Testis (tissue), 2 donors: ENCODE measurements around the gene TMEM120A.

Experiments
- POLR2A ChIP-seq: fragments of 450-650 bp; IDR thresholded peaks from one replicate; pipeline ENCODE4 v1.6.1; 2017; ENCODE audit warnings: antibody characterized with exemption, mild to moderate bottlenecking, moderate library complexity
- TF ChIP-seq, protein P1 (sequence below), 3 experiments: fragments of 450-650 bp in 2 of 3; fragments of 200-600 bp in 1 of 3; sonication (generic) in 1 of 3; IDR thresholded peaks; one replicate each; pipeline ENCODE4 v1.5.1; 2016 to 2019; ENCODE audit warnings: antibody characterized with exemption in 3 of 3, mild to moderate bottlenecking in 2 of 3, moderate library complexity in 1 of 3

DNA sequence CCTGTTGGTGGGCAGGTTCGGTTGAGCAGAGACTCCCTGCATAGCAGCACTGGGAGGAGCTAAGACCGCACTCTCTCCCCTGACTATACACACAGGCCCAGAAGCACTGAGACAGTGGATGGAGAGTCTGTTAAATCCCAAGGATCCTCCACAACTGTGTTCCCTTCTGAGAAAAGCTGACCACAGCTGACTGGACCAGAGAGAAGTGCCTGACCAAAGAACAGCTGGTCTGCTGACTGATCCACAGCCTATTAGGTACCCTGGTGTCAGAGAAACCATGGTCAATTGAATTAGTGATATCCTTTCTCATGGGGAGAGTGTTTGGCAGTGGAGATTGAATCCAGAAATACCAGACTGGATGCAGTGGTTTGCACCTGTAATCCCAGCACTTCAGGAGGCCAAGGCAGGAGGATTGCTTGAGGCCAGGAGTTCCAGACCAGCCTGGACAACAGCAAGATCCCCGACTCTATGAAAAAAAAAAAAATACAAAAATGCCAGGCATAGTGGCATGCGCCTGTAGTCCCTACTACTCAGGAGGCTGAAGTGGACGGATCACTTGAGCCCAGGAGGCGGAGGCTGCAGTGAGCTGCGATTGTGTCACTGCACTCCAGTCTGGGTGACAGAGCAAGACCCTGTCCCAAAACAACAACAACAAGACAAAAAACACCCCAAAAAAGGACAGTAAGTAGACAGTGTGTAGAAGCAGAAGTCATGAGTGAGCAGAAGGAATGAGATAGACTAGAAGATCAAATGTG lies 27.8 kb upstream of the TMEM120A start:
- TF ChIP-seq, protein P1, sequence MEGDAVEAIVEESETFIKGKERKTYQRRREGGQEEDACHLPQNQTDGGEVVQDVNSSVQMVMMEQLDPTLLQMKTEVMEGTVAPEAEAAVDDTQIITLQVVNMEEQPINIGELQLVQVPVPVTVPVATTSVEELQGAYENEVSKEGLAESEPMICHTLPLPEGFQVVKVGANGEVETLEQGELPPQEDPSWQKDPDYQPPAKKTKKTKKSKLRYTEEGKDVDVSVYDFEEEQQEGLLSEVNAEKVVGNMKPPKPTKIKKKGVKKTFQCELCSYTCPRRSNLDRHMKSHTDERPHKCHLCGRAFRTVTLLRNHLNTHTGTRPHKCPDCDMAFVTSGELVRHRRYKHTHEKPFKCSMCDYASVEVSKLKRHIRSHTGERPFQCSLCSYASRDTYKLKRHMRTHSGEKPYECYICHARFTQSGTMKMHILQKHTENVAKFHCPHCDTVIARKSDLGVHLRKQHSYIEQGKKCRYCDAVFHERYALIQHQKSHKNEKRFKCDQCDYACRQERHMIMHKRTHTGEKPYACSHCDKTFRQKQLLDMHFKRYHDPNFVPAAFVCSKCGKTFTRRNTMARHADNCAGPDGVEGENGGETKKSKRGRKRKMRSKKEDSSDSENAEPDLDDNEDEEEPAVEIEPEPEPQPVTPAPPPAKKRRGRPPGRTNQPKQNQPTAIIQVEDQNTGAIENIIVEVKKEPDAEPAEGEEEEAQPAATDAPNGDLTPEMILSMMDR (IDR thresholded peaks at IDR 0.05), result no peak
- TF ChIP-seq POLR2A, result no peak
